Stomach smooth muscle (tissue), 2 donors: Measurements from ENCODE around the gene SCYGR1.
"Not testable (repeated sequence)": the region's sequence is repeated elsewhere in the genome, so short reads cannot be mapped to it uniquely, and the experiment has no call there.

Experiments
- H3K27ac ChIP-seq: one replicate; pipeline ENCODE4 v1.7.0; 2013; ENCODE audit warnings: mild to moderate bottlenecking, low read length, inconsistent platforms
- H3K27me3 ChIP-seq, 2 donors: one replicate each; pipeline ENCODE4 v1.7.0; 2013; ENCODE audit warnings: low read length in 2 of 2; ENCODE audit not compliant: insufficient read depth in 2 of 2, control insufficient read depth in 1 of 2
- H3K36me3 ChIP-seq, 2 donors: one replicate each; pipeline ENCODE4 v1.7.0; 2013; ENCODE audit warnings: low read length in 2 of 2; ENCODE audit not compliant: control insufficient read depth in 2 of 2, insufficient read depth in 2 of 2
- H3K4me1 ChIP-seq: one replicate; pipeline ENCODE4 v1.7.0; 2013; ENCODE audit warnings: low read length; ENCODE audit not compliant: control insufficient read depth, insufficient read depth
- H3K4me3 ChIP-seq, 2 donors: one replicate each; pipeline ENCODE4 v1.7.0; 2013; ENCODE audit warnings: low read length in 2 of 2
- H3K9ac ChIP-seq, 2 donors: one replicate each; pipeline ENCODE4 v1.7.0; 2013; ENCODE audit warnings: low read length in 2 of 2, mild to moderate bottlenecking in 1 of 2
- H3K9me3 ChIP-seq, 2 donors: one replicate each; pipeline ENCODE4 v1.7.0; 2013; ENCODE audit warnings: low read length in 2 of 2; ENCODE audit not compliant: control insufficient read depth in 2 of 2
- donor health status: healthy.
- donor health status: Pancreatic carcinoma.

SCYGR1 gene

GRCh38 chr2:227387583-227387982 is at the start of gene SCYGR1:
TSS of gene SCYGR1 (minus strand) at chr2:227387949. CDS start at chr2:227387949, 0 bp downstream.
- H3K27ac ChIP-seq, H3K4me3 ChIP-seq, H3K36me3 ChIP-seq, H3K4me1 ChIP-seq, H3K9me3 ChIP-seq, H3K27me3 ChIP-seq, H3K9ac ChIP-seq: not testable (repeated sequence)

GRCh38 chr2:227436436-227437174 is 48.9 kb upstream of the SCYGR1 start:
- no peaks in the 10 kb centered on the region for H3K36me3 ChIP-seq
- peaks cover 2 to 11% of the 10 kb centered on the region in 2 donors for H3K9me3 ChIP-seq
- H3K4me1 ChIP-seq, result no peaks in the 10 kb centered on the region
- no peak overlapping the region for H3K9ac ChIP-seq
- H3K4me3 ChIP-seq, result no peak overlapping the region
- H3K27me3 ChIP-seq, result no peaks in the 10 kb centered on the region
- H3K27ac ChIP-seq, result no peak overlapping the region

GRCh38 chr2:227433171-227433570 is 45.4 kb upstream of the SCYGR1 start:
- Histone ChIP-seq H3K9me3 (peaks cover 2 to 11% of the 10 kb centered on the region in 2 donors), H3K4me1 (no peaks in the 10 kb centered on the region), H3K27me3 (no peaks in the 10 kb centered on the region), H3K27ac (no peak overlapping the region), H3K36me3 (no peaks in the 10 kb centered on the region), H3K9ac (no peak overlapping the region), H3K4me3 (no peak overlapping the region)

GRCh38 chr2:227430639-227431038 is 42.9 kb upstream of the SCYGR1 start:
- Histone ChIP-seq H3K4me1 (no peaks in the 10 kb centered on the region), H3K27me3 (no peaks in the 10 kb centered on the region), H3K4me3 (no peak overlapping the region), H3K9me3 (peaks cover 2 to 11% of the 10 kb centered on the region in 2 donors), H3K36me3 (no peaks in the 10 kb centered on the region), H3K27ac (no peak overlapping the region), H3K9ac (no peak overlapping the region)

- Histone ChIP-seq H3K27ac (no peak overlapping the region), H3K9me3 (peaks cover 2 to 11% of the 10 kb centered on the region in 2 donors), H3K4me1 (no peaks in the 10 kb centered on the region), H3K4me3 (no peak overlapping the region), H3K9ac (no peak overlapping the region), H3K36me3 (no peaks in the 10 kb centered on the region), H3K27me3 (no peaks in the 10 kb centered on the region)
Measured at GRCh38 chr2:227428731-227429285, 41.1 kb upstream of the SCYGR1 start.

- Histone ChIP-seq H3K36me3 (no peaks in the 10 kb centered on the region), H3K4me3 (no peak overlapping the region), H3K9me3 (no peaks in the 10 kb centered on the region), H3K4me1 (no peaks in the 10 kb centered on the region), H3K9ac (no peak overlapping the region), H3K27me3 (no peaks in the 10 kb centered on the region), H3K27ac (no peak overlapping the region)
Measured at GRCh38 chr2:227423656-227424499, 36.1 kb upstream of the SCYGR1 start.

- no peaks in the 10 kb centered on the region for H3K4me1 ChIP-seq
- H3K4me3 ChIP-seq, result no peak overlapping the region
- H3K9me3 ChIP-seq, result no peaks in the 10 kb centered on the region
- H3K9ac ChIP-seq, result no peak overlapping the region
- no peak overlapping the region for H3K27ac ChIP-seq
- H3K36me3 ChIP-seq, result no peaks in the 10 kb centered on the region
- H3K27me3 ChIP-seq, result no peaks in the 10 kb centered on the region
Measured at GRCh38 chr2:227420087-227421052, 32.6 kb upstream of the SCYGR1 start.

GRCh38 chr2:227416701-227417100 is 29.0 kb upstream of the SCYGR1 start:
- Histone ChIP-seq H3K4me1 (no peaks in the 10 kb centered on the region), H3K9ac (no peak overlapping the region), H3K4me3 (no peak overlapping the region), H3K36me3 (no peaks in the 10 kb centered on the region), H3K27ac (no peak overlapping the region), H3K9me3 (no peaks in the 10 kb centered on the region), H3K27me3 (no peaks in the 10 kb centered on the region)

GRCh38 chr2:227415538-227416424 is 28.0 kb upstream of the SCYGR1 start:
- H3K4me3 ChIP-seq, result no peak overlapping the region
- no peak overlapping the region for H3K9ac ChIP-seq
- no peaks in the 10 kb centered on the region for H3K27me3 ChIP-seq
- H3K27ac ChIP-seq, result no peak overlapping the region
- no peaks in the 10 kb centered on the region for H3K4me1 ChIP-seq
- no peaks in the 10 kb centered on the region for H3K9me3 ChIP-seq
- H3K36me3 ChIP-seq, result no peaks in the 10 kb centered on the region
